BLaER1 treated with 17β-estradiol and CSF1 and Interleukin-3, amounts not matched to agents 10 nM and 100 nM (cell line): ENCODE results near the gene PTPN2.
A peak's percentile ranks its signal among the peaks of the same experiment; 100 is the strongest.
"Not testable (repeated sequence)": the region's sequence is repeated elsewhere in the genome, so short reads cannot be mapped to it uniquely, and the experiment has no call there.

Experiments used
- H3K27ac ChIP-seq, 11 experiments: shearing (Covaris generic); formaldehyde crosslinking; 2 replicates each; pipeline ENCODE4 v1.8.1; 2022
- H3K27me3 ChIP-seq, 11 experiments: shearing (Covaris generic); formaldehyde crosslinking; 2 replicates each; pipeline ENCODE4 v1.8.1; 2022
- H3K36me3 ChIP-seq, 11 experiments: shearing (Covaris generic); formaldehyde crosslinking; 2 replicates each; pipeline ENCODE4 v1.8.1; 2022
- H3K4me1 ChIP-seq, 10 experiments: shearing (Covaris generic); formaldehyde crosslinking; 2 replicates each; pipeline ENCODE4 v1.8.1; 2022
- H3K4me2 ChIP-seq, 11 experiments: shearing (Covaris generic); formaldehyde crosslinking; 2 replicates each; pipeline ENCODE4 v1.8.1; 2022
- H3K4me3 ChIP-seq, 10 experiments: shearing (Covaris generic); formaldehyde crosslinking; 2 replicates each; pipeline ENCODE4 v1.8.1; 2022
- H3K9ac ChIP-seq, 11 experiments: shearing (Covaris generic); formaldehyde crosslinking; 2 replicates each; pipeline ENCODE4 v1.8.1; 2022
- H3K9me3 ChIP-seq, 11 experiments: shearing (Covaris generic); formaldehyde crosslinking; replicated peaks in 1 of 11; 2 replicates each; pipeline ENCODE4 v1.8.1; 2022
- H4K20me1 ChIP-seq, 11 experiments: shearing (Covaris generic); formaldehyde crosslinking; 2 replicates each; pipeline ENCODE4 v1.8.1; 2022
- Cebpa-rat ChIP-seq, 11 experiments: shearing (Covaris generic); IDR thresholded peaks; 2 replicates each; pipeline ENCODE4 v1.8.1; 2022

PTPN2 gene

DNA sequence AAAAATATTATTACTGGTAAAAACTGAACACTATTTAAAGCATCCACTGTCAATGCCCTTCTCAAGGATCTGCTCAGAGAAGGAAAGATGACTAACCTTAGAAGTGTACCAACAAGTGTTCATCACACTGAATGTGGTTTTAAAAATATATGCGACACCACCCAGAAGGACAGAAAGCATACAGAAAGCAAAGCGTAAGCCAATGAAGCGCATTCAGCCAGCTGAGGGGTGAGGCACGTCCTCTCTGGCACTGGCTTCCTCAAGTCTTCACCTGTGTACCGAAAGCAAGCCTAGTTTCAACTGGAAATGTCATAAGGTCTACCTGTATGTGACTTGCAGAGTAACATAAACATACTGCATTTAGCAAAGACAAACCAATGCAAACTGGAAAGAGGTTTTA lies 92.4 kb downstream of the PTPN2 start:
- H4K20me1 ChIP-seq: peaks cover 0 to 51% (median 0%) of the 10 kb centered on the region in 11 experiments; a peak in 5 of 22 replicates
- TF ChIP-seq Cebpa-rat (IDR thresholded peaks at IDR 0.05): no peak
- no peaks in the 10 kb centered on the region for H3K4me1 ChIP-seq
- H3K9ac ChIP-seq: no peak overlapping the region
- H3K27ac ChIP-seq: no peak overlapping the region
- H3K36me3 ChIP-seq: peaks cover 37 to 100% (median 57%) of the 10 kb centered on the region in 11 experiments
- no peaks in the 10 kb centered on the region for H3K9me3 ChIP-seq
- no peak overlapping the region for H3K4me2 ChIP-seq
- no peak overlapping the region for H3K4me3 ChIP-seq
- no peaks in the 10 kb centered on the region for H3K27me3 ChIP-seq

DNA sequence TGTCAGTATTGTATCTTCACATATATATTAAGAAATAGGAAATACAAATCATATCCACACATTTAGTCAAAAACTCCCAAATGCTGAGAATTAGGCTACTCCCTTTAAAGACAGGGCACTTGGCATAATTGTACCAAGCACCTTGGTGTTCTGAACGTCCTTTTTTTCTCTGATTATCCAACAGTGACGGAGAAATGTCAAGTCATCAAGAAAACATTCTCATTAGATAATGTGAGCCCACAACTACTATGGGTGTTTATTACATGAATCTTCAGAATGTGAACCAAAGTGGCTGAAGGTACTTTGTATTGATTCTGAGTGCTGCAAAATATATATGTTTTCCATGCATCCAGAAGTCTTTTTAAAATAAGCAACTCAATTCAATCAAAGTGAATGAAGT lies 97.4 kb downstream of the PTPN2 start:
- Histone ChIP-seq H3K4me3 (no peak overlapping the region), H3K36me3 (peaks cover 2 to 67% (median 17%) of the 10 kb centered on the region in 11 experiments; a peak in 19 of 22 replicates), H3K27me3 (no peaks in the 10 kb centered on the region), H3K27ac (no peak overlapping the region), H3K9ac (no peak overlapping the region), H3K4me2 (no peak overlapping the region), H3K4me1 (no peaks in the 10 kb centered on the region; a peak in 1 of 20 replicates), H3K9me3 (no peaks in the 10 kb centered on the region), H4K20me1 (peaks cover 0 to 27% (median 0%) of the 10 kb centered on the region in 11 experiments; a peak in 3 of 22 replicates)
- no peak for TF ChIP-seq Cebpa-rat (IDR thresholded peaks at IDR 0.05)

DNA sequence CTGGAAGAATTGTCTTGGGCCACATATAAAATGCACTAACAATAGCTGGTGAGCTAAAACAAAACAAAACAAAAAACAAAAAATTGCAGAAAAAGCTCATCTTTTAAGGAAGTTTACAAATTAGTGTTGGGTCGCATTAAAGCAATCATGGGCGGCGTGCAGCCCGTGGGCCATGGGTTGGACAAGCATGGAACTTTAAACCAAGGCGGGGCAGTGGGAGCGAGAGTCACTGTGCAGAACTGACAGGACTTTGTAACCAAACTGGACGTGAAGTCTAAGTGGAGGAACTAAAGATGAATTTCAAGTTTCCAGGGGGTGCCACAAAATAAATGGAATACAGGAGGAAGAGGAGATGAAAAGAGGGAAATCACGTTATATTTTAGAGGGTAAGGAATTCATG lies 100.5 kb downstream of the PTPN2 start:
- no peak overlapping the region for H3K9ac ChIP-seq
- no peaks in the 10 kb centered on the region; a peak in 1 of 22 replicates for H3K9me3 ChIP-seq
- TF ChIP-seq Cebpa-rat (IDR thresholded peaks at IDR 0.05): no peak
- no peak overlapping the region for H3K4me2 ChIP-seq
- H4K20me1 ChIP-seq: no peaks in the 10 kb centered on the region
- no peaks in the 10 kb centered on the region; a peak in 1 of 20 replicates for H3K4me1 ChIP-seq
- H3K27ac ChIP-seq: no peak overlapping the region
- no peaks in the 10 kb centered on the region for H3K27me3 ChIP-seq
- no peak overlapping the region for H3K4me3 ChIP-seq
- peaks cover 0 to 35% (median 4%) of the 10 kb centered on the region in 11 experiments; a peak in 10 of 22 replicates for H3K36me3 ChIP-seq

DNA sequence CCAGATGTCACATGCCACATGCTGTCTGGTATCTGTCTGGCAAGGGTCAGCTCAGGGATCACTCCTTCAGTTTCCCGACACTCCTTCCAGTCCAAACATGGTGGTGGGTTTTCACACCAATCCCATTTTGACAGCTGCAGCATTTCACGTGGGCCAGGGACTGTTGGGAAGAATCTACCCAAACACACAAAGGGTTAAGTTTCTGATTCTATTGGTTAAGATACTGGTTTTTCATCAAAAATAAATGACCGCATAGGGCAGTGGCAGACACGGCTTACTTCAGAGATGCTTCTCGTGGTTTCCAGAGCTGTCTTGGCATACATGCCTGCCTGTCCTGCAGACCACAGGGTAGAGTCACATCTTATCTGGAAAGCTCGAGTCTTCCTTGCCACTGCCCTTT lies 101.5 kb downstream of the PTPN2 start:
- H3K27ac ChIP-seq: no peak overlapping the region
- H4K20me1 ChIP-seq: no peaks in the 10 kb centered on the region
- peaks cover 0 to 5% (median 0%) of the 10 kb centered on the region in 11 experiments; a peak in 4 of 22 replicates for H3K27me3 ChIP-seq
- no peak overlapping the region for H3K4me2 ChIP-seq
- no peak overlapping the region for H3K4me3 ChIP-seq
- H3K36me3 ChIP-seq: peaks cover 0 to 25% (median 4%) of the 10 kb centered on the region in 11 experiments; a peak in 8 of 22 replicates
- no peak overlapping the region for H3K9ac ChIP-seq
- no peak for TF ChIP-seq Cebpa-rat (IDR thresholded peaks at IDR 0.05)
- peaks cover 0 to 5% (median 2%) of the 10 kb centered on the region in 10 experiments; a peak in 10 of 20 replicates for H3K4me1 ChIP-seq
- H3K9me3 ChIP-seq: peaks cover 0 to 5% (median under 1%) of the 10 kb centered on the region in 11 experiments; a peak in 5 of 22 replicates

DNA sequence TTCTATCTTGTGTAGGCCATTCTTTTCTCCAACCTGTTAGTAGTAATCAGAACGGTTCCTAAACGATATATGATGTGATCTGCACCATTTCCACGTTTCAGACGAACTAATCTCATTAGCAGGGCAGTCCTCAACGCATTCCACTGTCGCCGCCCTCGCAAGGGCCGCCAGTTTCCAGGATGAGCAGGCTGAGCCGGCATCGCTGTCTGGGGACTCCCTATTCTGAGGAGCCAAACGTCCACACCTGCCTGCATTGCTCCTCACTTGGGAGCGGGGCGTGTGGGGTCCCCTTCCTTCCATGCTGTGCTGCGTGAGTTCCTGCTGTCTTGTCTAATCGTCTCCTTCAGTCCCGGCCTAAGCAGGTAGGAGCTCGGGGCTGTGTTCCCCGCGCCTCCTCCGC lies 104.6 kb downstream of the PTPN2 start:
- Histone ChIP-seq H4K20me1 (no peaks in the 10 kb centered on the region), H3K27me3 (peaks cover 0 to 7% (median 0%) of the 10 kb centered on the region in 11 experiments; a peak in 4 of 22 replicates), H3K9me3 (peaks cover 10 to 32% (median 21%) of the 10 kb centered on the region in 11 experiments), H3K4me3 (no peak overlapping the region), H3K4me2 (no peak overlapping the region), H3K4me1 (peaks cover 0 to 12% (median 2%) of the 10 kb centered on the region in 10 experiments; a peak in 10 of 20 replicates), H3K36me3 (no peaks in the 10 kb centered on the region; a peak in 1 of 22 replicates), H3K27ac (no peak overlapping the region), H3K9ac (no peak overlapping the region)
- TF ChIP-seq Cebpa-rat (IDR thresholded peaks at IDR 0.05): no peak

DNA sequence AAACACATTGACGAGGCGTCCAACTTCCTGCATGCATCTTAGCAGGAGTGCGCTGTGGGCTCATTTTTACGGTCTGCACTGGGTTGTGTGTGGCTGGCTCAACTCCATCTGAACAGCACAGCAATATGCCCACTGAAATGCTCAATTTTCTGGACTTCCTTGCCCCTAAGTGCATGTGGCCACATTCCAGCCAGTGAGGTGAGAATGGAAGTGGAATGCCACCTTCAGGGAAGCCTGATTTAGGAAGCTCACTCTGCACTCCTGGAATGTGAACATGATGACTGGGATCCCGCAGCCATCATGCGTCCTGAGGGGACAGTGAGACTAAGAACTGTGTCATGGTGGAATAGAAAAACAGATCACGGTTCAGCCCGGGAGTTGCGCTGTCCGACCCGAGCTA lies 105.0 kb downstream of the PTPN2 start:
- H3K9ac ChIP-seq: no peak overlapping the region
- H3K4me3 ChIP-seq: no peak overlapping the region
- H3K27me3 ChIP-seq: peaks cover 0 to 7% (median 0%) of the 10 kb centered on the region in 11 experiments; a peak in 4 of 22 replicates
- no peak for TF ChIP-seq Cebpa-rat (IDR thresholded peaks at IDR 0.05)
- H3K9me3 ChIP-seq: peaks cover 10 to 32% (median 21%) of the 10 kb centered on the region in 11 experiments
- no peak overlapping the region for H3K4me2 ChIP-seq
- H3K36me3 ChIP-seq: no peaks in the 10 kb centered on the region; a peak in 1 of 22 replicates
- H3K27ac ChIP-seq: no peak overlapping the region
- H4K20me1 ChIP-seq: no peaks in the 10 kb centered on the region
- H3K4me1 ChIP-seq: peaks cover 0 to 12% (median 2%) of the 10 kb centered on the region in 10 experiments; a peak in 10 of 20 replicates

DNA sequence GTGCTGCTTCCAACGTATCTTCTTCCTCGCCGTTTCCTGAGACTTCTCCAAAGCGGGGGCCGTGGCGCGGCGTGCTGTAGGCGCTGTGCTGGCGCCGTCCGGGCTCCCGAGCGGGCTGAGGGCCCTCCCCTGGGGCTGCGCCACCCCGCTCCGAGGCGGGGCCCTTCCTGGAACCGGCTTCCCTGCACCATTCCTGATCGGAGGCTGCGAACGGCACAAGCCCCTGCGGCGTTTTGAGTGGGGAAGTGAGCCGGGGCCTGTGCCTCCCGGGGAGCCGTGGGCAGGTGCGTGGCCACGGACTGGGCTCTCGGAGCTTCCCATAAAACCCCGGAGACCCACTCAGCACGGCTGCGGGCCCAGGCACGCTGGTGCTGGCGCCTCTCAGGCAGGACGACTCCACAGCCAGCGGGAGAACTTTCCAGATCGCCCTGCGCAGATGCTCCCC lies 106.5 kb downstream of the PTPN2 start:
- Histone ChIP-seq H3K9me3 (peaks cover 10 to 32% (median 21%) of the 10 kb centered on the region in 11 experiments), H3K4me1 (peaks cover 0 to 12% (median 2%) of the 10 kb centered on the region in 10 experiments; a peak in 9 of 20 replicates), H3K27me3 (peaks cover 0 to 7% (median 0%) of the 10 kb centered on the region in 11 experiments; a peak in 4 of 22 replicates), H3K27ac (peak overlapping the region in 2 of 11 experiments; percentile 25 to 31; a peak in 4 of 22 replicates), H4K20me1 (no peaks in the 10 kb centered on the region), H3K9ac (peak overlapping the region in 10 of 11 experiments; percentile 4 to 70 (median 47); a peak in 14 of 22 replicates), H3K36me3 (no peaks in the 10 kb centered on the region), H3K4me3 (peak overlapping the region; percentile 28 to 64 (median 47); a peak in 19 of 20 replicates), H3K4me2 (peak overlapping the region; percentile 72 to 88 (median 82))
- no peak for TF ChIP-seq Cebpa-rat (IDR thresholded peaks at IDR 0.05)

DNA sequence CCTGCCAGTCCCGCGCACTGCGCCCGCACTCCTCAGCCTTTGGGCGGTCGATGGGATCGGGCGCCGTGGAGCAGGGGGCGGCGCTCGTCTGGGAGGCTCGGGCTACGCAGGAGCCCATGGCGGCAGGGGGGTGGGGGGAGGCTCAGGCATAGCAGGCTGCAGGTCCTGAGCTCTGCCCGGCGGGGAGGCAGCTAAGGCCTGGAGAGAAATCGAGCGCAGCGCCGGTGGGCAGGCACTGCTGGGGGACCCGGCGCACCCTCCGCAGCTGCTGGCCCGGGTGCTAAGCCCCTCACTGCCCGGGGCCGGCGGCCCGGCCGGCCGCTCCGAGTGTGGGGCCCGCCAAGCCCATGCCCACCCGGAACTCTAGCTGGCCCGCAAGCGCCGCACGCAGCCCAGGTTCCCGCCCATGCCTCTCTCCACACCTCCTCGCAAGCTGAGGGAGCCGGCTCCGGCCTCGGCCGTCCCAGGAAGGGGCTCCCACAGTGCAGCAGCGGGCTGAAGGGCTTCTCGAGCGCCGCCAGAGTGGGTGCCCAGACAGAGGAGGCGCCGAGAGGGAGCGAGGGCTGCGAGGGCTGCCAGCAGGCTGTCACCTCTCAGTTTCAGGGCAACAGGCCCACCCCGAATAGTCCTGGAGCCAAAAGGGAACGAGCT lies 107.1 kb downstream of the PTPN2 start:
- peak overlapping the region in 2 of 11 experiments; percentile 25 to 31; a peak in 2 of 22 replicates for H3K27ac ChIP-seq
- peaks cover 0 to 7% (median 0%) of the 10 kb centered on the region in 11 experiments; a peak in 4 of 22 replicates for H3K27me3 ChIP-seq
- H3K9ac ChIP-seq: peak overlapping the region in 8 of 11 experiments; percentile 4 to 70 (median 48); a peak in 9 of 22 replicates
- peak overlapping the region in 9 of 10 experiments; percentile 28 to 64 (median 48); a peak in 15 of 20 replicates for H3K4me3 ChIP-seq
- H3K4me1 ChIP-seq: peaks cover 0 to 12% (median 2%) of the 10 kb centered on the region in 10 experiments; a peak in 9 of 20 replicates
- H3K9me3 ChIP-seq: peaks cover 10 to 32% (median 21%) of the 10 kb centered on the region in 11 experiments
- H3K4me2 ChIP-seq: peak overlapping the region; percentile 72 to 88 (median 82)
- H3K36me3 ChIP-seq: no peaks in the 10 kb centered on the region
- no peak for TF ChIP-seq Cebpa-rat (IDR thresholded peaks at IDR 0.05)
- no peaks in the 10 kb centered on the region for H4K20me1 ChIP-seq

DNA sequence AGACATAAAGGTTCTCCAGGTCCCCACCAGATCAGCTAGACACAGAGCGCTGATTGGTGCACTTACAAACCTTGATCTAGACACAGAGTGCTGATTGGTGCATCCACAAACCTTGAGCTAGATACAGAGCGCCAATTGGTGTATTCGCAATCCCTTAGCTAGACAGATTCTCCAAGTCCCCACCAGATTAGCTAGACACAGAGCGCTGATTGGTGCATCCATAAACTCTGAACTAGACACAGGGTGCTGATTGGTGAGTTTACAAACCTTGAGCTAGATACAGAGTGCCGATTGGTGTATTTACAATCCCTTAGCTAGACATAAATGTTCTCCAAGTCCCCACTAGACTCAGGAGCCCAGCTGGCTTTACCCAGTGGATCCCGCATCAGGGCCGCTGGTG lies 107.6 kb downstream of the PTPN2 start:
- not testable (repeated sequence) for H3K36me3 ChIP-seq, H3K4me2 ChIP-seq, H3K9ac ChIP-seq, H4K20me1 ChIP-seq, H3K4me3 ChIP-seq, H3K27me3 ChIP-seq, H3K27ac ChIP-seq
- Histone ChIP-seq H3K4me1 (peaks cover 0 to 12% (median 2%) of the 10 kb centered on the region in 10 experiments; a peak in 9 of 20 replicates), H3K9me3 (peaks cover 10 to 33% (median 21%) of the 10 kb centered on the region in 11 experiments)
